CD4-positive, alpha-beta T cell (primary cell): ENCODE results near the gene PLXND1. TPM values are rescaled to one million over a fixed set of nuclear protein-coding genes. Genes with fewer than 3 reads are reported as not detected.

Experiments used
- ATAC-seq: fragments of 200-7000 bp; cut with Tn5 transposase; one replicate; pipeline ENCODE4 v1.10.0; 2022; ENCODE audit warnings: mild to moderate bottlenecking; ENCODE audit not compliant: poor library complexity
- CTCF ChIA-PET: fragments of 350-600 bp; sonication (Branson Sonifier 250); formaldehyde crosslinking; loops from one replicate; lab custom pipeline; 2021; ENCODE audit warnings: antibody characterized with exemption, inconsistent platforms; lab: Charles Lee
- POLR2A ChIA-PET: fragments of 350-600 bp; sonication (Branson Sonifier 250); formaldehyde crosslinking; loops from one replicate; lab custom pipeline; 2021; ENCODE audit warnings: antibody characterized with exemption, inconsistent platforms; lab: Charles Lee
- DNase-seq, 14 experiments: peaks; one replicate each; pipeline ENCODE4 v3.0.0-alpha.2; 2013 to 2020; ENCODE audit warnings: mixed read lengths in 2 of 14
- H3K27ac ChIP-seq, 2 donors: one replicate each; pipeline versions ENCODE4 v1.5.1 to v1.7.0; 2013; ENCODE audit warnings: low read length in 2 of 2, low read depth in 1 of 2, mild to moderate bottlenecking in 1 of 2
- H3K27me3 ChIP-seq, 2 experiments: 1 replicate in 1 of 2; 2 replicates in 1 of 2; pipeline versions ENCODE4 v1.6.1 to v1.7.0; 2013; ENCODE audit warnings: low read length in 2 of 2, control low read depth in 1 of 2, mild to moderate bottlenecking in 1 of 2, moderate library complexity in 1 of 2; ENCODE audit not compliant: insufficient read depth in 2 of 2, control insufficient read depth in 1 of 2
- H3K36me3 ChIP-seq: one replicate; pipeline ENCODE4 v1.6.1; 2013; ENCODE audit warnings: low read length, control low read depth; ENCODE audit not compliant: insufficient read depth
- H3K4me1 ChIP-seq: one replicate; pipeline ENCODE4 v1.6.1; 2013; ENCODE audit warnings: low read length, control low read depth; ENCODE audit not compliant: insufficient read depth
- H3K4me3 ChIP-seq: one replicate; pipeline ENCODE4 v1.5.1; 2013; ENCODE audit warnings: mild to moderate bottlenecking, low read length, moderate library complexity
- H3K9me3 ChIP-seq, 2 experiments: 1 replicate in 1 of 2; 2 replicates in 1 of 2; pipeline versions ENCODE4 v1.6.1 to v1.7.0; 2013; ENCODE audit warnings: low read length in 2 of 2, mild to moderate bottlenecking in 2 of 2, control low read depth in 1 of 2, moderate library complexity in 1 of 2; ENCODE audit not compliant: control insufficient read depth in 1 of 2, insufficient read depth in 1 of 2
- H3K27ac Mint-ChIP-seq: one replicate; pipeline ENCODE4 v1.8.0; 2020; ENCODE audit warnings: mixed read lengths
- H3K27me3 Mint-ChIP-seq: one replicate; pipeline ENCODE4 v1.8.0; 2021; ENCODE audit warnings: mixed read lengths
- H3K36me3 Mint-ChIP-seq: one replicate; pipeline ENCODE4 v1.8.0; 2021; ENCODE audit warnings: low read depth, mixed read lengths
- H3K4me1 Mint-ChIP-seq: one replicate; pipeline ENCODE4 v1.8.0; 2021; ENCODE audit warnings: low read depth, mixed read lengths
- H3K4me3 Mint-ChIP-seq: one replicate; pipeline ENCODE4 v1.8.0; 2020; ENCODE audit warnings: mild to moderate bottlenecking, mixed read lengths
- H3K9me3 Mint-ChIP-seq: one replicate; pipeline ENCODE4 v1.8.0; 2020; ENCODE audit warnings: mixed read lengths
- CTCF ChIP-seq: fragments of 200-600 bp; IDR thresholded peaks from one replicate; pipeline ENCODE4 v1.8.0; 2022; ENCODE audit warnings: antibody characterized with exemption, mild to moderate bottlenecking
- intact Hi-C, 2 experiments: fragments of 100-400 bp; cut with DNase I in 1 of 2; cut with micrococcal nuclease in 1 of 2; formaldehyde crosslinking; loops; one replicate each; pipeline versions ENCODE4 v1.15.1 to v1.9.0; 2023 to 2025; cut with DNase I, micrococcal nuclease
- total RNA-seq, 174 experiments: library from RNA in 2 of 174; stranded (reverse) in 2 of 174; gene quantifications; one replicate each; pipeline ENCODE4 v1.2.3 and lab custom pipeline; 2021 to 2026

PLXND1 gene
- total RNA-seq, 2 experiments from 2014 or later, result 61.7 to 62.5 TPM

- Mint-ChIP-seq H3K27ac (no peak overlapping the region), H3K4me3 (no peak overlapping the region), H3K27me3 (peaks cover 7% of the 10 kb centered on the region), H3K36me3 (no peaks in the 10 kb centered on the region), H3K9me3 (no peaks in the 10 kb centered on the region), H3K4me1 (peaks cover 19% of the 10 kb centered on the region)
- Histone ChIP-seq H3K4me3 (no peak overlapping the region), H3K4me1 (peaks cover 46% of the 10 kb centered on the region), H3K27ac (no peak overlapping the region), H3K36me3 (no peaks in the 10 kb centered on the region), H3K27me3 (no peaks in the 10 kb centered on the region), H3K9me3 (no peaks in the 10 kb centered on the region)
- ChIA-PET POLR2A (no interaction called here), CTCF (no interaction called here)
- intact Hi-C loops, result no loop called here
- no peak for TF ChIP-seq CTCF
- no peak for DNase-seq
- no peak for ATAC-seq
These were observed 7.4 kb downstream of the PLXND1 start for GRCh38 chr3:129599073-129599472.

- ChIA-PET CTCF (no interaction called here), POLR2A (no interaction called here)
- Histone ChIP-seq H3K27me3 (no peaks in the 10 kb centered on the region), H3K4me3 (no peak overlapping the region), H3K9me3 (no peaks in the 10 kb centered on the region), H3K4me1 (peaks cover 46% of the 10 kb centered on the region), H3K36me3 (no peaks in the 10 kb centered on the region), H3K27ac (no peak overlapping the region)
- intact Hi-C loops, result no loop called here
- H3K4me1 Mint-ChIP-seq, result peaks cover 22% of the 10 kb centered on the region
- ATAC-seq (no peak), DNase-seq (no peak)
- no peaks in the 10 kb centered on the region for H3K36me3 Mint-ChIP-seq
- peaks cover 1% of the 10 kb centered on the region for H3K27me3 Mint-ChIP-seq
- H3K27ac Mint-ChIP-seq, result no peak overlapping the region
- H3K4me3 Mint-ChIP-seq, result no peak overlapping the region
- TF ChIP-seq CTCF, result no peak
- H3K9me3 Mint-ChIP-seq, result no peaks in the 10 kb centered on the region
These were observed 8.0 kb downstream of the PLXND1 start for GRCh38 chr3:129598484-129598883.

- ATAC-seq, result no peak
- Histone ChIP-seq H3K4me1 (peaks cover 47% of the 10 kb centered on the region), H3K9me3 (no peaks in the 10 kb centered on the region), H3K4me3 (no peak overlapping the region), H3K27ac (no peak overlapping the region), H3K27me3 (no peaks in the 10 kb centered on the region), H3K36me3 (no peaks in the 10 kb centered on the region)
- Mint-ChIP-seq H3K36me3 (no peaks in the 10 kb centered on the region), H3K4me3 (no peak overlapping the region), H3K27ac (no peak overlapping the region), H3K4me1 (peaks cover 27% of the 10 kb centered on the region), H3K9me3 (no peaks in the 10 kb centered on the region), H3K27me3 (no peaks in the 10 kb centered on the region)
- no peak for DNase-seq
- ChIA-PET POLR2A (interaction anchor here (1.8 kb wide), 1 partner anchor 21 kb away, joined by 9 read pairs; no protein-coding TSS in a partner anchor), CTCF (no interaction called here)
- intact Hi-C loops, result no loop called here
- TF ChIP-seq CTCF, result no peak
These were observed 8.5 kb downstream of the PLXND1 start for GRCh38 chr3:129598000-129598381.
